HepG2 (cell line): Measurements from ENCODE around the gene TRABD. TPM values are rescaled to one million over a fixed set of nuclear protein-coding genes. Genes with fewer than 3 reads are reported as not detected.
A peak's percentile ranks its signal among the peaks of the same experiment; 100 is the strongest.

Experiments used
- ARID3A ChIP-seq: IDR thresholded peaks from 2 replicates; pipeline ENCODE4 v1.6.1; 2012; ENCODE audit warnings: low read depth, low read length, improper control_type of control experiment
- BRD4 ChIP-seq: sonication (generic); formaldehyde crosslinking; IDR thresholded peaks from 2 replicates; pipeline ENCODE4 v1.4.0; 2020; ENCODE audit warnings: missing genetic modification reagents
- FOXP1 ChIP-seq, 2 experiments: fragments of 450-650 bp in 1 of 2; IDR thresholded peaks; 2 replicates each; pipeline ENCODE4 v1.6.1; 2017 to 2018; ENCODE audit warnings: antibody characterized with exemption in 1 of 2
- GATA4 ChIP-seq: sonication (generic); IDR thresholded peaks from 2 replicates; pipeline ENCODE4 v1.6.1; 2016; ENCODE audit warnings: antibody characterized with exemption, low read depth, borderline replicate concordance
- GPN1 ChIP-seq: sonication (generic); formaldehyde crosslinking; IDR thresholded peaks from 2 replicates; pipeline ENCODE4 v1.5.1; 2020; ENCODE audit warnings: missing genetic modification reagents, borderline replicate concordance
- HCFC1 ChIP-seq: fragments of 150-350 bp; IDR thresholded peaks from 2 replicates; pipeline ENCODE4 v1.6.1; 2014; ENCODE audit warnings: low read depth, low read length
- HNRNPL ChIP-seq: fragments of 200-400 bp; formaldehyde crosslinking; IDR thresholded peaks from 2 replicates; pipeline ENCODE4 v1.6.1; 2017; ENCODE audit warnings: mild to moderate bottlenecking, low read depth, low read length
- JUND ChIP-seq: sonication (generic); formaldehyde crosslinking; IDR thresholded peaks from 2 replicates; pipeline ENCODE4 v1.8.0; 2022; ENCODE audit warnings: mild to moderate bottlenecking, missing genetic modification reagents
- POGZ ChIP-seq: sonication (generic); formaldehyde crosslinking; IDR thresholded peaks from 2 replicates; pipeline ENCODE4 v1.4.0; 2020; ENCODE audit warnings: mild to moderate bottlenecking, missing genetic modification reagents
- SP140L ChIP-seq: sonication (generic); formaldehyde crosslinking; IDR thresholded peaks from 2 replicates; pipeline ENCODE4 v1.4.0; 2020; ENCODE audit warnings: missing genetic modification reagents, borderline replicate concordance
- TCF7 ChIP-seq: sonication (generic); IDR thresholded peaks from 2 replicates; pipeline ENCODE4 v1.6.1; 2016; ENCODE audit warnings: antibody characterized with exemption, low read depth
- ZBTB1 ChIP-seq: sonication (generic); formaldehyde crosslinking; IDR thresholded peaks from 2 replicates; pipeline ENCODE4 v1.4.0; 2020; ENCODE audit warnings: missing genetic modification reagents, borderline replicate concordance
- ZBTB21 ChIP-seq: sonication (generic); formaldehyde crosslinking; IDR thresholded peaks from 2 replicates; pipeline ENCODE4 v1.4.0; 2020; ENCODE audit warnings: missing genetic modification reagents
- ZNF205 ChIP-seq: IDR thresholded peaks from 2 replicates; pipeline ENCODE4 v1.6.1; 2018; ENCODE audit warnings: missing biosample characterization, missing genetic modification reagents
- ZNF232 ChIP-seq: sonication (generic); formaldehyde crosslinking; IDR thresholded peaks from 2 replicates; pipeline ENCODE4 v1.4.0; 2020; ENCODE audit warnings: missing genetic modification reagents, borderline replicate concordance
- ZNF274 ChIP-seq: sonication (generic); formaldehyde crosslinking; IDR thresholded peaks from 2 replicates; pipeline ENCODE4 v1.5.1; 2020; ENCODE audit warnings: mild to moderate bottlenecking, missing genetic modification reagents
- ZNF296 ChIP-seq: sonication (generic); formaldehyde crosslinking; conservative IDR thresholded peaks from 2 replicates; pipeline ENCODE4 v1.5.0; 2020; ENCODE audit warnings: mild to moderate bottlenecking, missing genetic modification reagents
- ZNF678 ChIP-seq: sonication (generic); formaldehyde crosslinking; IDR thresholded peaks from 2 replicates; pipeline ENCODE4 v1.4.0; 2020; ENCODE audit warnings: mild to moderate bottlenecking, missing genetic modification reagents
- ZNF766 ChIP-seq: sonication (generic); formaldehyde crosslinking; IDR thresholded peaks from 2 replicates; pipeline ENCODE4 v1.5.0; 2020; ENCODE audit warnings: missing genetic modification reagents, borderline replicate concordance
- polyA plus RNA-seq, 8 experiments: library from polyadenylated mRNA; depleted of rRNA in 3 of 8; stranded (reverse) in 7 of 8; unstranded in 1 of 8; fragments of >200 nt; fragmentation: Illumina TruSeq in 4 of 8; extraction: Trizol in 4 of 8; gene quantifications; 2 replicates each; pipeline versions ENCODE4 v1.2.1 to v1.2.3, GENCODE V29; 2011 to 2016; ENCODE audit warnings: low read depth in 4 of 8, missing spikeins in 1 of 8, mixed read lengths in 1 of 8; ENCODE audit not compliant: insufficient read depth in 1 of 8
- total RNA-seq, 5 experiments: library from RNA; depleted of rRNA; stranded (reverse); fragments of >200 nt; fragmentation: Illumina TruSeq; extraction: Trizol; gene quantifications; 2 replicates each; pipeline ENCODE4 v1.2.3, GENCODE V29; 2016; ENCODE audit warnings: low read depth in 1 of 5
- TF ChIP-seq, protein P1 (sequence below): IDR thresholded peaks from 2 replicates; pipeline ENCODE4 v1.6.1; 2016; ENCODE audit warnings: missing genetic modification reagents, missing compliant biosample characterization
- TF ChIP-seq, protein P2 (sequence below): sonication (generic); formaldehyde crosslinking; IDR thresholded peaks from 2 replicates; pipeline ENCODE4 v1.8.0; 2022; ENCODE audit warnings: low read depth, missing genetic modification reagents
- TF ChIP-seq, protein P3 (sequence below): sonication (generic); formaldehyde crosslinking; IDR thresholded peaks from 2 replicates; pipeline ENCODE4 v1.4.0; 2020; ENCODE audit warnings: mild to moderate bottlenecking, missing genetic modification reagents, borderline replicate concordance

Gene TRABD
- total and polyA plus RNA-seq, 2 of the 13 experiments (the other 11 are each of a cell fraction or from before 2014, with no cell fraction given): 21.5 to 28.9 TPM

GRCh38 chr22:50146439-50147238 lies 39.1 kb upstream of the TRABD start (continued):
- TF ChIP-seq ZNF296 (CRISPR knock-in tag) (no peak), GPN1 (no peak), ZNF205 (CRISPR knock-in tag) (no peak), ZBTB21 (CRISPR knock-in tag) (no peak), ZNF232 (CRISPR knock-in tag) (no peak), ZNF766 (CRISPR knock-in tag) (no peak), TCF7 (no peak), GATA4 (no peak), BRD4 (no peak), ZBTB1 (CRISPR knock-in tag) (no peak), POGZ (CRISPR knock-in tag) (0 out of 2 replicates have a peak, but pooled peaks have one; percentile 33), HCFC1 (no peak), ZNF274 (CRISPR knock-in tag) (no peak), HNRNPL (peak; percentile 94), SP140L (CRISPR knock-in tag) (0 out of 2 replicates have a peak, but pooled peaks have one; percentile 31), ARID3A (peak; percentile 68), ZNF678 (CRISPR knock-in tag) (no peak), JUND (no peak), FOXP1 (IDR thresholded peaks at IDR 0.05) (no peak), FOXP1 (CRISPR knock-in tag; IDR thresholded peaks at IDR 0.05) (peak; percentile 23; the same call in 1 of the 2 replicates)
- TF ChIP-seq, protein P1, sequence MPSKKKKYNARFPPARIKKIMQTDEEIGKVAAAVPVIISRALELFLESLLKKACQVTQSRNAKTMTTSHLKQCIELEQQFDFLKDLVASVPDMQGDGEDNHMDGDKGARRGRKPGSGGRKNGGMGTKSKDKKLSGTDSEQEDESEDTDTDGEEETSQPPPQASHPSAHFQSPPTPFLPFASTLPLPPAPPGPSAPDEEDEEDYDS (CRISPR knock-in tag): peak; percentile 33; the same call in 1 of the 2 replicates
- TF ChIP-seq, protein P2, sequence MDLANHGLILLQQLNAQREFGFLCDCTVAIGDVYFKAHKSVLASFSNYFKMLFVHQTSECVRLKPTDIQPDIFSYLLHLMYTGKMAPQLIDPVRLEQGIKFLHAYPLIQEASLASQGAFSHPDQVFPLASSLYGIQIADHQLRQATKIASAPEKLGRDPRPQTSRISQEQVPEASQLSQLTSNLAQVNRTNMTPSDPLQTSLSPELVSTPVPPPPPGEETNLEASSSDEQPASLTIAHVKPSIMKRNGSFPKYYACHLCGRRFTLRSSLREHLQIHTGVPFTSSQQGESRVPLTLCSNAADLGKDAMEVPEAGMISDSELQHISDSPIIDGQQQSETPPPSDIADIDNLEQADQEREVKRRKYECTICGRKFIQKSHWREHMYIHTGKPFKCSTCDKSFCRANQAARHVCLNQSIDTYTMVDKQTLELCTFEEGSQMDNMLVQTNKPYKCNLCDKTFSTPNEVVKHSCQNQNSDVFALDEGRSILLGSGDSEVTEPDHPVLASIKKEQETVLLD: no peak
- TF ChIP-seq, protein P3, sequence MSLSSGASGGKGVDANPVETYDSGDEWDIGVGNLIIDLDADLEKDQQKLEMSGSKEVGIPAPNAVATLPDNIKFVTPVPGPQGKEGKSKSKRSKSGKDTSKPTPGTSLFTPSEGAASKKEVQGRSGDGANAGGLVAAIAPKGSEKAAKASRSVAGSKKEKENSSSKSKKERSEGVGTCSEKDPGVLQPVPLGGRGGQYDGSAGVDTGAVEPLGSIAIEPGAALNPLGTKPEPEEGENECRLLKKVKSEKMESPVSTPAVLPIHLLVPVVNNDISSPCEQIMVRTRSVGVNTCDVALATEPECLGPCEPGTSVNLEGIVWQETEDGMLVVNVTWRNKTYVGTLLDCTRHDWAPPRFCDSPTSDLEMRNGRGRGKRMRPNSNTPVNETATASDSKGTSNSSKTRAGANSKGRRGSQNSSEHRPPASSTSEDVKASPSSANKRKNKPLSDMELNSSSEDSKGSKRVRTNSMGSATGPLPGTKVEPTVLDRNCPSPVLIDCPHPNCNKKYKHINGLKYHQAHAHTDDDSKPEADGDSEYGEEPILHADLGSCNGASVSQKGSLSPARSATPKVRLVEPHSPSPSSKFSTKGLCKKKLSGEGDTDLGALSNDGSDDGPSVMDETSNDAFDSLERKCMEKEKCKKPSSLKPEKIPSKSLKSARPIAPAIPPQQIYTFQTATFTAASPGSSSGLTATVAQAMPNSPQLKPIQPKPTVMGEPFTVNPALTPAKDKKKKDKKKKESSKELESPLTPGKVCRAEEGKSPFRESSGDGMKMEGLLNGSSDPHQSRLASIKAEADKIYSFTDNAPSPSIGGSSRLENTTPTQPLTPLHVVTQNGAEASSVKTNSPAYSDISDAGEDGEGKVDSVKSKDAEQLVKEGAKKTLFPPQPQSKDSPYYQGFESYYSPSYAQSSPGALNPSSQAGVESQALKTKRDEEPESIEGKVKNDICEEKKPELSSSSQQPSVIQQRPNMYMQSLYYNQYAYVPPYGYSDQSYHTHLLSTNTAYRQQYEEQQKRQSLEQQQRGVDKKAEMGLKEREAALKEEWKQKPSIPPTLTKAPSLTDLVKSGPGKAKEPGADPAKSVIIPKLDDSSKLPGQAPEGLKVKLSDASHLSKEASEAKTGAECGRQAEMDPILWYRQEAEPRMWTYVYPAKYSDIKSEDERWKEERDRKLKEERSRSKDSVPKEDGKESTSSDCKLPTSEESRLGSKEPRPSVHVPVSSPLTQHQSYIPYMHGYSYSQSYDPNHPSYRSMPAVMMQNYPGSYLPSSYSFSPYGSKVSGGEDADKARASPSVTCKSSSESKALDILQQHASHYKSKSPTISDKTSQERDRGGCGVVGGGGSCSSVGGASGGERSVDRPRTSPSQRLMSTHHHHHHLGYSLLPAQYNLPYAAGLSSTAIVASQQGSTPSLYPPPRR (CRISPR knock-in tag): no peak; the same call in 1 of the 2 replicates
